GM21576 (cell line): ENCODE measurements around the gene ATP6V1G1.
A peak's percentile ranks its signal among the peaks of the same experiment; 100 is the strongest.

Experiments used
- ATAC-seq: cut with Tn5 transposase; IDR thresholded peaks from one replicate; pipeline ENCODE4 v1.9.1; 2021; ENCODE audit warnings: mild to moderate bottlenecking, moderate library complexity; ENCODE audit not compliant: unreplicated experiment

The ATP6V1G1 gene

GRCh38 chr9:114587345-114588202 is at the start of gene ATP6V1G1:
Gene ATP6V1G1 (plus strand): TSS chr9:114587769. CDS start chr9:114587839, 70 bp downstream.
- peak; percentile 95 for ATAC-seq

- ATAC-seq: peak; percentile 75
Observed at GRCh38 chr9:114538241-114538640, 49.3 kb upstream of the ATP6V1G1 start.

- ATAC-seq: no peak
Observed at GRCh38 chr9:114539701-114540380, 47.7 kb upstream of the ATP6V1G1 start.

GRCh38 chr9:114545055-114545454 is 42.5 kb upstream of the ATP6V1G1 start:
- ATAC-seq: no peak

- no peak for ATAC-seq
Observed at GRCh38 chr9:114546851-114547250, 40.7 kb upstream of the ATP6V1G1 start.

- no peak for ATAC-seq
Observed at GRCh38 chr9:114549697-114550330, 37.8 kb upstream of the ATP6V1G1 start.

GRCh38 chr9:114551750-114552685 is 35.6 kb upstream of the ATP6V1G1 start:
- no peak for ATAC-seq

- no peak for ATAC-seq
Observed at GRCh38 chr9:114552706-114553105, 34.9 kb upstream of the ATP6V1G1 start.

GRCh38 chr9:114553202-114553601 is 34.4 kb upstream of the ATP6V1G1 start:
- no peak for ATAC-seq

- ATAC-seq: no peak
Observed at GRCh38 chr9:114555696-114556095, 31.9 kb upstream of the ATP6V1G1 start.

- ATAC-seq: no peak
Observed at GRCh38 chr9:114558027-114558675, 29.4 kb upstream of the ATP6V1G1 start.

GRCh38 chr9:114559830-114560513 is 27.6 kb upstream of the ATP6V1G1 start:
- ATAC-seq: no peak

GRCh38 chr9:114560956-114561355 is 26.6 kb upstream of the ATP6V1G1 start:
- ATAC-seq: no peak

- ATAC-seq: no peak
Observed at GRCh38 chr9:114561771-114562170, 25.8 kb upstream of the ATP6V1G1 start.

GRCh38 chr9:114565204-114565603 is 22.4 kb upstream of the ATP6V1G1 start:
- no peak for ATAC-seq

GRCh38 chr9:114570742-114571141 is 16.8 kb upstream of the ATP6V1G1 start:
- no peak for ATAC-seq

GRCh38 chr9:114571391-114571790 is 16.2 kb upstream of the ATP6V1G1 start:
- no peak for ATAC-seq

GRCh38 chr9:114572199-114572598 is 15.4 kb upstream of the ATP6V1G1 start:
- ATAC-seq: no peak

GRCh38 chr9:114574438-114574837 is 13.1 kb upstream of the ATP6V1G1 start:
- ATAC-seq: no peak
